Endothelial cell of umbilical vein (primary cell): ENCODE results near the gene SPAM1. TPM values are rescaled to one million over a fixed set of nuclear protein-coding genes. Genes with fewer than 3 reads are reported as not detected.

Source experiments
- BruUV-seq: library from RNA; stranded (reverse); fragments of 400-500 nt; replicated peaks from 2 replicates; lab custom pipeline; 2021; lab: Mats Ljungman, UMichigan
- CTCF ChIA-PET: fragments of 300-600, 350-600 bp; sonication (Branson Sonifier 250); formaldehyde crosslinking; loops from one replicate; lab custom pipeline; 2021; ENCODE audit warnings: antibody characterized with exemption, inconsistent platforms; lab: Charles Lee
- POLR2A ChIA-PET: fragments of 300-600, 350-600 bp; sonication (Branson Sonifier 250); formaldehyde crosslinking; loops from one replicate; lab custom pipeline; 2021; ENCODE audit warnings: antibody characterized with exemption, inconsistent platforms; lab: Charles Lee
- DNase-seq: peaks from one replicate; pipeline ENCODE4 v3.0.0-alpha.2; 2011; ENCODE audit warnings: low read depth, low spot score
- FAIRE-seq: peaks from 2 replicates; lab custom pipeline; 2011; peaks lifted over from hg19 to GRCh38; lab: Jason Lieb, UNC
- H2AFZ ChIP-seq: 2 replicates; pipeline ENCODE4 v1.6.0; 2012; ENCODE audit warnings: low read depth, low read length, control low read depth, inconsistent platforms
- H3K27ac ChIP-seq: 2 replicates; pipeline ENCODE4 v1.5.1; 2011; ENCODE audit warnings: low read depth, mild to moderate bottlenecking, control low read depth, low read length, moderate library complexity; ENCODE audit not compliant: insufficient read depth
- H3K27me3 ChIP-seq, 2 experiments: 2 replicates each; pipeline versions ENCODE4 v1.6.0 to v1.6.1; 2011; ENCODE audit warnings: low read length in 2 of 2, mixed read lengths in 1 of 2; ENCODE audit not compliant: control insufficient read depth in 2 of 2, insufficient read depth in 2 of 2
- H3K36me3 ChIP-seq, 2 experiments: 2 replicates in 1 of 2; 3 replicates in 1 of 2; pipeline ENCODE4 v1.5.1; 2011; ENCODE audit warnings: low read length in 2 of 2, mild to moderate bottlenecking in 1 of 2, moderate library complexity in 1 of 2; ENCODE audit not compliant: control insufficient read depth in 2 of 2, insufficient read depth in 2 of 2; ENCODE audit errors: extremely low read depth in 1 of 2
- H3K4me1 ChIP-seq: 3 replicates; pipeline ENCODE4 v1.5.1; 2011; ENCODE audit warnings: mild to moderate bottlenecking, low read length; ENCODE audit not compliant: control insufficient read depth, insufficient read depth; ENCODE audit errors: extremely low read depth
- H3K4me2 ChIP-seq: 2 replicates; pipeline ENCODE4 v1.6.1; 2011; ENCODE audit warnings: low read length, control low read depth, mixed read lengths; ENCODE audit not compliant: insufficient read depth
- H3K4me3 ChIP-seq, 3 experiments: fragments of 200-600 bp in 1 of 3; sonication (generic), shearing (Covaris generic) in 1 of 3; replicated peaks in 1 of 3; 2 replicates each; pipeline ENCODE4 v1.5.1; 2011 to 2016; ENCODE audit warnings: control low read depth in 3 of 3, low read length in 3 of 3, mild to moderate bottlenecking in 2 of 3, inconsistent platforms in 1 of 3, low read depth in 1 of 3, moderate library complexity in 1 of 3; ENCODE audit not compliant: insufficient read depth in 1 of 3
- H3K79me2 ChIP-seq: 2 replicates; pipeline ENCODE4 v1.6.0; 2012; ENCODE audit warnings: low read length, inconsistent platforms; ENCODE audit not compliant: control insufficient read depth, insufficient read depth
- H3K9ac ChIP-seq: replicated peaks from 2 replicates; pipeline ENCODE3; 2011; ENCODE audit warnings: low read length, control low read depth; ENCODE audit not compliant: insufficient read depth; ENCODE audit errors: extremely low read depth
- H3K9me1 ChIP-seq: replicated peaks from 3 replicates; pipeline ENCODE4 v1.6.0; 2011; ENCODE audit warnings: mild to moderate bottlenecking, low read length; ENCODE audit not compliant: control insufficient read depth, insufficient read depth; ENCODE audit errors: extremely low read depth
- H3K9me3 ChIP-seq: replicated peaks from 2 replicates; pipeline ENCODE4 v1.5.1; 2012; ENCODE audit warnings: low read length, inconsistent platforms; ENCODE audit not compliant: control insufficient read depth, insufficient read depth
- H4K20me1 ChIP-seq: replicated peaks from 2 replicates; pipeline ENCODE3; 2011; ENCODE audit warnings: mild to moderate bottlenecking, low read length; ENCODE audit not compliant: control insufficient read depth, insufficient read depth; ENCODE audit errors: extremely low read depth
- CTCF ChIP-seq, 2 donors: IDR thresholded peaks; 1 replicate in 1 of 2; 2 replicates in 1 of 2; pipeline ENCODE4 v1.5.1; 2011; ENCODE audit warnings: low read length in 2 of 2, mild to moderate bottlenecking in 2 of 2, moderate library complexity in 2 of 2, control low read depth in 1 of 2, inconsistent platforms in 1 of 2, low read depth in 1 of 2; ENCODE audit not compliant: insufficient read depth in 1 of 2; ENCODE audit errors: extremely low read depth in 1 of 2
- EZH2 ChIP-seq: IDR thresholded peaks from 2 replicates; pipeline ENCODE4 v1.6.1; 2012; ENCODE audit warnings: borderline replicate concordance, low read depth, mild to moderate bottlenecking, moderate library complexity, low read length, inconsistent platforms; ENCODE audit not compliant: severe bottlenecking
- FOS ChIP-seq: IDR thresholded peaks from 2 replicates; pipeline ENCODE4 v1.6.1; 2011; ENCODE audit warnings: mild to moderate bottlenecking, low read length, moderate library complexity, borderline replicate concordance; ENCODE audit not compliant: insufficient read depth
- GATA2 ChIP-seq: IDR thresholded peaks from 2 replicates; pipeline ENCODE4 v1.7.0; 2011; ENCODE audit warnings: low read depth, mild to moderate bottlenecking, moderate library complexity, mixed read lengths, low read length; ENCODE audit not compliant: insufficient read length, insufficient read depth
- JUN ChIP-seq: IDR thresholded peaks from 2 replicates; pipeline ENCODE4 v1.6.1; 2011; ENCODE audit warnings: borderline replicate concordance, low read depth; ENCODE audit not compliant: insufficient read length, insufficient read depth
- MAX ChIP-seq: IDR thresholded peaks from 2 replicates; pipeline ENCODE4 v1.6.1; 2011; ENCODE audit not compliant: insufficient read depth, insufficient read length
- MYC ChIP-seq: IDR thresholded peaks from one replicate; pipeline ENCODE4 v1.6.1; 2011; ENCODE audit warnings: mild to moderate bottlenecking, low read depth, low read length
- POLR2A ChIP-seq: IDR thresholded peaks from 2 replicates; pipeline ENCODE4 v1.6.1; 2012; ENCODE audit warnings: low read depth, mild to moderate bottlenecking, control low read depth, low read length
- POLR2AphosphoS5 ChIP-seq: IDR thresholded peaks from 2 replicates; pipeline ENCODE4 v1.6.1; 2012; ENCODE audit warnings: low read depth, mild to moderate bottlenecking, control low read depth, low read length, moderate library complexity; ENCODE audit not compliant: insufficient read depth
- dilution Hi-C: fragments of 300-500 bp; cut with MboI; formaldehyde crosslinking; loops from one replicate; pipeline ENCODE4 v1.15.0; 2019; ENCODE audit warnings: low sequenced_read_pairs; ENCODE audit not compliant: extremely low pct_ligation_motif_present
- intact Hi-C: fragments of 100-400 bp; cut with micrococcal nuclease; formaldehyde crosslinking; loops from one replicate; pipeline ENCODE4 v1.10.0; 2022
- polyA plus RNA-seq, 4 experiments: library from polyadenylated mRNA; depleted of rRNA in 3 of 4; stranded (reverse) in 3 of 4; unstranded in 1 of 4; fragments of >200 nt; gene quantifications; 2 replicates each; pipeline versions ENCODE4 v1.2.1 to v1.2.3, GENCODE V29; 2011 to 2012; ENCODE audit warnings: missing spikeins in 1 of 4
- total RNA-seq: library from RNA; stranded (reverse); gene quantifications from 2 replicates; pipeline ENCODE4 v1.2.3, GENCODE V29; 2021

SPAM1 gene
- total and polyA plus RNA-seq, 2 donors (not counting 3 experiments of a cell fraction or from before 2014, with no cell fraction given), result not detected

GRCh38 chr7:123901101-123901500 lies 23.9 kb upstream of the SPAM1 start:
- dilution Hi-C loops, result no loop called here
- BruUV-seq, result no TSS peak
- intact Hi-C loops, result no loop called here
- H3K79me2 ChIP-seq, result no peaks in the 10 kb centered on the region
- no peaks in the 10 kb centered on the region for H3K9me1 ChIP-seq
- CTCF ChIA-PET, result interaction anchor here (2.9 kb wide), 1 partner anchor 11 kb away, joined by 11 read pairs; no protein-coding TSS in a partner anchor
- TF ChIP-seq MYC (no peak), POLR2AphosphoS5 (no peak), GATA2 (no peak), JUN (no peak), MAX (no peak)
- H3K27ac ChIP-seq, result no peak overlapping the region
- no peak for FAIRE-seq
- no peaks in the 10 kb centered on the region for H3K27me3 ChIP-seq
- H3K9ac ChIP-seq, result no peak overlapping the region
- H3K36me3 ChIP-seq, result no peaks in the 10 kb centered on the region
- POLR2A ChIA-PET, result no interaction called here
- no peaks in the 10 kb centered on the region for H3K4me1 ChIP-seq
- no peak overlapping the region for H3K4me2 ChIP-seq
- no peaks in the 10 kb centered on the region for H4K20me1 ChIP-seq
- no peaks in the 10 kb centered on the region for H3K9me3 ChIP-seq
- no peak overlapping the region for H3K4me3 ChIP-seq
- H2AFZ ChIP-seq, result no peak overlapping the region
- no peak for DNase-seq

GRCh38 chr7:123905714-123906113 lies 19.3 kb upstream of the SPAM1 start:
- intact Hi-C loops (no loop called here), dilution Hi-C loops (no loop called here)
- ChIA-PET POLR2A (no interaction called here), CTCF (no interaction called here)
- no peak overlapping the region for H3K4me2 ChIP-seq
- TF ChIP-seq JUN (no peak), MYC (no peak), POLR2AphosphoS5 (no peak), MAX (no peak), POLR2A (no peak), FOS (no peak), GATA2 (no peak), EZH2 (no peak), CTCF (IDR thresholded peaks at IDR 0.05; ENCODE audit: extremely low read depth in 1 of 2, insufficient read depth in 1 of 2, low read depth in 1 of 2, low read length in 2 of 2) (no peak)
- H3K27ac ChIP-seq, result no peak overlapping the region
- no peaks in the 10 kb centered on the region for H3K27me3 ChIP-seq
- FAIRE-seq, result no peak
- H3K9me1 ChIP-seq, result no peaks in the 10 kb centered on the region
- H3K79me2 ChIP-seq, result no peaks in the 10 kb centered on the region
- H3K9me3 ChIP-seq, result no peaks in the 10 kb centered on the region
- no peaks in the 10 kb centered on the region for H4K20me1 ChIP-seq
- H3K4me1 ChIP-seq, result no peaks in the 10 kb centered on the region
- H3K9ac ChIP-seq, result no peak overlapping the region
- no peak overlapping the region for H3K4me3 ChIP-seq
- no peak overlapping the region for H2AFZ ChIP-seq
- H3K36me3 ChIP-seq, result no peaks in the 10 kb centered on the region
- no TSS peak for BruUV-seq
- DNase-seq, result no peak
